NCI-H345 treated with DMSO at 0.1 percent for 48 hours (cell line): ENCODE data around the gene FTH1.
"Not testable (repeated sequence)": the region's sequence is repeated elsewhere in the genome, so short reads cannot be mapped to it uniquely, and the experiment has no call there.

Source experiments
- DNase-seq: peaks from one replicate; lab custom pipeline; 2025; ENCODE audit not compliant: unreplicated experiment; lab: John Stamatoyannopoulos, UW

The FTH1 gene

DNA sequence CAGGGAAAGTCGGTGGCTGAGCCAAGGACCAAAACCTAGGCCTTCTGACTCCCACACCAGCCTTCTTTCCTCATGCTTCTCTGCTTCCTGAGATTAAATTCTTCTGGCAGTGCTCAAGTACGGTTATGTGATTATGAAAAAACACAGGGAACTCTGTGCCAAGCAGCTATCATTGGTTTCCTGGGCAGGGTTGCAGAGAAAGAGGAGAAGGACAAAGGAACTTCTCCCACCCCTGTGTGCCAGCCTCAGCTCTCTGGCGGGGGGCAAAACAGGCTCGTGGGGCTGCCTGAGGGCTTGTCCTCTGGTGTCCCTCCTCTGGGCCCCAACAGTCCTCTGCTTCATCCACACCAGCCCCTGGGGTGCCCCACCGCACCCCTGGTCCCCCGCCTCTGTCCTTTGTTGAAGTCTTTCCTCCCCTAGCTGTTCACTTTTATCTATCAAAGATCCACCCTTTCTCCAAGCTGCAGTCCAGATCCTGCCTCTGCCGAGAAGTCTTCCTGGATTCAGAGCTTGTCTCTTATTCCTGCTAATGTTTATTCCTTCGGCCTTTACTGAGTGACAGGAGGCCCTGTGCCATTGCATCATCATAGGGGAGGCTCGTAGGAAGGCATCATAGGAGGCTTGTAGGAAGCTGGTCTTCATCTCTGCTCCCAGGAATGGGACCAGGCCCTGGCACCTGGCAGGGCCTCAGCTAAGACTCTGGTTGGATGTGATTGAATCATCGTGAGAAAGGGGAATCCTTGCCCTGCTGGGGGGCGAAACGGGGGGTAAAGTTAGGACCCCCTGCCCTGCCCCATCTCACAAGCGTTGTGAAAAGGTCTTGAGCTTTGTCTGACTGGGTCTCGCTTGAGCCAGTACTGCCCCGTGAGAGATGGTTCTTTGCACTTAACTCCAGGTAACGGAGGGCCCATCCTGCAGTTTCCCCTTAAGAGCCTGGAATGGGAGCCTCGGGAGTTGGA lies 11.5 kb upstream of the FTH1 start:
- DNase-seq = no peak

DNA sequence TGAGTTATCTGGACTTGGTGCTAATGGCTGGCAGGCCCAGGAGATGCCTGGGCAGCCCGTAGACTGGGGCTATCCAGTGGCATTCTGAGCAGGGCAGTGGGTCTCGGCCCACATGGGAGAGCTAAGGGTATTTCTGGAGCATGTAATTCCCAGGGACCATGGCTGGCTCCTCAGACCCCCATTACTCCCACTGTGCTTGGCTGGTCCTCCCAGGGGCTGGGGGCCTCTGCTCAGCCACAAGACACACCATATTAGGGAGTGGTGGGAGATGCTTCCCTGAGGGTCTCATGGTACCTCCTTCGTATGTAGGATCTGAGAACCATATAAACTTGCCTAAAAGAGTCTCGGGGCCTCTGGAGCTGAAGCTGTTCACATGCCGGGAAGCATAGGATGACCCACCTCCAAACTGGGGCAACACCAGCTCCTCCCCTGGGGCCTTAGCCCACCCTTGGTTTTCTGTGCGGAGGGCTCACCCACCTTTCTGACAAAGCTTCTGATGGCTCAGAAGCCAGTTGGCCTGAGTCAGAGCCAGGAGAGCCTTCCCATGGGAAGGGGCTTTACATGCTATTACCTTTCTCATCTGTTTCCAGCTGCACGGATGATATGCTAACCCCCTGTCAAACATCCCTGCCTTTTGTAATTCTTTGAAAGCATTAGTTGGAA lies 9.5 kb upstream of the FTH1 start:
- no peak for DNase-seq

DNA sequence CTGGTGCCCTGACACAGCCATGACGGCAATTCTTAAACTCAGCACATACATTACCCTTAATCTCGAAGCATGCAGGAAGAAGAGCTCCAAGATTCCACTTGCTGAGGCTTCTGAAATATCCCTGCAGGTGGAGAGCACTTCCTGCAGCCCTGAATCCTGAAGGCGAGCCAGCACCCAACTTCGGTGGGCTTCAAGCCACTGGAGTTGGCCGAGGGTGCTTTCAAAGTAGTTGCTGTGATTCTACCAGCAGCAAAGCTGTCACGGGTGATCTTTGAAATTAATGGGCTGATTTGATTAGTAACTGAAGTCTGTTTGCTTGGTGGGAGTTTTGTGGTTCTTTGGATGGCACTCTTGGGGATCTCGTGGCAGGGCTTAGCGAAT lies 9.0 kb upstream of the FTH1 start:
- DNase-seq = no peak

DNA sequence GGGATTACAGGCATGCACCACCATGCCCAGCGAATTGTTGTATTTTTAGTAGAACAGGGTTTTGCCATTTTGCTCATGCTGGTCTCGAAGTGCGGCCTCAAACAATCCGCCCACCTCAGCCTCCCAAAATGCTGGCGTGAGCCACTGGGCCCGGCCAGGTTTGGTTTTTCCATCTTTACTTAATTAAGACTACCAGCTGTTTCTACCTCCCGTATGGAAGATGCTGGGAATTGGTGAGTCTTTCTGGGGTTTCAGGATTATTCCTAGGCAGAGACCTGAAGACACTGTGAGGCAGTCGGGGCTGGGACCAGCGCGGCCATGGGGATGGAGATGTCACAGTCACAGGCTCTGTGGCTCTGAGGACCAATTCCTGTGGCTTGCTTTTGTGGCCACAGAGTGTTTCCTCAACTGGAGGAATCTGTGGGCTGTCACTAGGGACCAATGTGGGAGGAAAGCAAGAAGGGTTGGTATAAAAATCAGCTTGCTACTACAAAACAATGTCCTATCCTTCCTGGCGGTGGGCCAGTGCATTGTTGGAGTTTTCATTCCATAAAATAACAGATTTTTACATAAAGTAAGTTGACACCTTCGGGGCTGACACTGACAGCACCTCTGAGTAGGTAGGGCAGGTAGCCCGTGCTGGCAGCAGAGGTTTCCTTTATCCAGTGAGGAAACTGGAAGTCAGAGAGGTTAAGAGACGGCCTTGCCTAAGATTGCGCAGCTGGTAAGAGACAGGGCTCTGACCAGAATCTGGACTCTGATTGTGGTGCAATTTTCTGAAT lies 8.4 kb upstream of the FTH1 start:
- no peak for DNase-seq

DNA sequence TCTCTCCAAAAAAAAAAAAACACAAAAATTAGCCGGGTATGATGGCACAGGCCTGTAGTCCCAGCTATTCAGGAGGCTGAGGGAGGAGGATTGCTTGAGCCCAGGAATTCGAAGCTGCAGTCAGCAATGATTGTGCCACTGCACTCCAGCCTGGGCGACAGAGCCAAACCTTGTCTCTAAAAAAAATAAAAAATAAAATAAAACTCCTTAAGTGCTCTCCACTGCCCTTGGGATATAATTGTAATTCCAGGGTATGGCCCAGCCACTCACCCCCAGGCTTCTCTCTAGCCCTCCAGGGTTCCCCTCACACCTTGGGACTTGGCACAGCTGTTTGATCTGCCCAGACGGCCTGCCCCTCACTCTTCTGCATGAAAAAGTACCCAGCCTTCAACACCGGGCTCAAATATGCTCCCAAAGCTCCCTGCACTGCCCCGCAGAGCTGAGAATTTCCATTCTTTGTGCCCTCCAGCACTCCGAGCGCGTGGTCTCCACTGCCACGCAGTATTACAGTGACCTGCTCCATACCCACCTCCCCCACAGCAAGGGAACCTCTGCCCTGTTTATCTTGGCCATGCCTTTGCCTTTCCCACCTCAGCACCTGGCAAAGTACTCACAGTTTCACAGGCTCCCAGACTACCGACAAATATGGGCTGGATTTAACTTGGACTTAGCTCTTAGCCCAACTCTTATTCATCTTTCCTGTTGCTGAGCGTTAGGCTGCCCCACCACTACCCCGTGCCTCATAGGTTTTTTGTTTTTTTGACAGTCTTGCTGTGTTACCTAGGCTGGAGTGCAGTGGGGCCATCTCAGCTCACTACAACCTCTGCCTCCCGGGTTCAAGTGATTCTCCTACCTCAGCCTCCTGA lies 7.6 kb upstream of the FTH1 start:
- DNase-seq = no peak

DNA sequence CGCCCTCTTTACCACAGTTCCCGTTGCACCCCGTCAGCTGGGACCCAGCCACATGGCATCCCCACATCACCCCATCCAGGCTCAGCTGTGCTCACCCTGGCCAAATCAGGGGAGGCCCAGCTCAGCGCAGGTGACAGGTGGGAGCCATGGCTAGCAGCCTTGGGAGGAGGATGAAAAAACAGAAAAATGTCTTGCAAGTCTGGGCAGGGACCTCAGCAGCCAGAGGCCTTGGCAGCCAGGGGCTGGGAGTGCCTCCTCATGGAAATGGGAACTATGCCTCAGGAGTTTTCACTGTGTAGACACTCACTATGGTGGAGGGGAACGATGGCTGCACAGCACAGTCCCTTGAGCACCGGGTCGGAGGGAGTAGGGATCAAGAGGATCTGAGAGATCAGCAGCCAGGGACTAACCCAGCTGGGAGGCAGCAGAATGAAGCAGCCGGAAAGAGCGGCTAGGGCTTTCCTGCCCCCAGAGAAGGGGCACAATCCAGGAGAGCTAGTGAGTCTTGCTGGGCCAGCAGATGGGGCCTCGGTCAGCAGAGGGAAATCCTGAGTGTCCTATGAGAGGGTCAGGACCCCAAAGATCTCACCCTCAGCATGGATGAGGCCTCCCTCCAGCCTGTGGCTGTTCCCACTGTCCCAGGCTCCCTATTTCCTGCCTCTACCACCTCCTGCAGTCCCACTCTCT lies 6.2 kb upstream of the FTH1 start:
- no peak for DNase-seq

DNA sequence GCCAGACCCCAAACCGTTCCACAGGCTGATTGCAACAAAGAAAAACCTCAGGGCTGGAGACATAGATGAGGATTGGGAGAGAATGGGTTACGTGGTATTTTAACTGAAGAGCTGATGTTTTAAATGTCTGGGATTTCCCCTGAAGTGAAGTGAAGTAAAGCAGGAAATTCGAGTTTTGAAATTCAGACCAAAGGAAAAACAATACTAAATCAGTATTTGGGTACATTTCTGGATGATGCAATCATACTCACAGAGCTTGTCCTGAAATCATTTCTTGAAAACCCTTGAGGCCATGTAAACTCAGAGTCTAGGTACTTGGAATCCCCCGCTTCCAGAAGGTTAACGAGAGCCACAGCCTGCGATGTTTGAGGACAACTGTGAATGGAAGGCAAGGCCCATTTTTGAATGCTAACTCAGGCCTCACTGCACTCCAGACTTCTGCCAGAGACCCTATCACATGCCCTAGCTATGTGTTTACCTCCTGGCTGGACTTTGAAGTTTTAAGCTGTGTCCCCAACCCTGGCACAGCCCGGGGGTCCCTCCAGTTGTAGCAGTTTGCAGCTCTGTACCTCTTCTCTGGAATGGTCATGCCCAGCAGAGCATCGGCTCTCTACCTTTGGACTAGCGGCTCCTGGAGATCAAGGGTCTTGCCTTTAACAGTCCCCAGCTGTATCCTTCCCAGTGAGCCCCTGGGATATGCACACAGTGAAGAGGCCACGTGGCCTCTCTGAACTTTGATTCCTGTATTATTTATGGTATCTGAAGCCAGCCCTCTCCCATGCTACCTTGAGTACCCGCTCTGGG lies 5.4 kb upstream of the FTH1 start:
- no peak for DNase-seq

DNA sequence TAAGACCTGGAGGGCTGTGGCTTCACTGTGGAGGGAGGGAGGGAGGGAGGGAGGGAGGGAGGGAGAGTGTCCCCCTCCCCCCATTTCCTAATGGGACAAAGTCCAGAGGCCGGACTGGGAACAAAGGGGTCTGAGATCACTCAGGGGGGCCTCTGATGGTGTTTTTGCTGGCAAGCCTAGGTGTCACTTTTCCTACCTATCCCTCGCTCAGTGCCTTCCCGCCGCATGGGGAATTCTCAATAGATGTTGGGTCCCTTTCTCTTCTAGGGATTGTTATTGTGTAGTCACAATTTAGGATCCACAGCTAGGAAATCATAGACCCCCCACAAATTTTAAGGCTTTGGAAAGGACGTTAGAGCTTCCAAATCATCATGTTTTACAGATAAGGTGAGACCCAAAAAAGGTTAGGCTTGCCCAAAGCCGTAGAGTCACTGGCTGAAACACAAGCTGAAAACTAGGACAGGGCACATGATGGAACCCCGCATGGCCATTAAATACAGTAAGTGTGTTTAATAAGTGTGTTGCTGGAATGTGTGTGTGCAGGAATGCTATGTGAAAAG lies 4.8 kb upstream of the FTH1 start:
- no peak for DNase-seq

DNA sequence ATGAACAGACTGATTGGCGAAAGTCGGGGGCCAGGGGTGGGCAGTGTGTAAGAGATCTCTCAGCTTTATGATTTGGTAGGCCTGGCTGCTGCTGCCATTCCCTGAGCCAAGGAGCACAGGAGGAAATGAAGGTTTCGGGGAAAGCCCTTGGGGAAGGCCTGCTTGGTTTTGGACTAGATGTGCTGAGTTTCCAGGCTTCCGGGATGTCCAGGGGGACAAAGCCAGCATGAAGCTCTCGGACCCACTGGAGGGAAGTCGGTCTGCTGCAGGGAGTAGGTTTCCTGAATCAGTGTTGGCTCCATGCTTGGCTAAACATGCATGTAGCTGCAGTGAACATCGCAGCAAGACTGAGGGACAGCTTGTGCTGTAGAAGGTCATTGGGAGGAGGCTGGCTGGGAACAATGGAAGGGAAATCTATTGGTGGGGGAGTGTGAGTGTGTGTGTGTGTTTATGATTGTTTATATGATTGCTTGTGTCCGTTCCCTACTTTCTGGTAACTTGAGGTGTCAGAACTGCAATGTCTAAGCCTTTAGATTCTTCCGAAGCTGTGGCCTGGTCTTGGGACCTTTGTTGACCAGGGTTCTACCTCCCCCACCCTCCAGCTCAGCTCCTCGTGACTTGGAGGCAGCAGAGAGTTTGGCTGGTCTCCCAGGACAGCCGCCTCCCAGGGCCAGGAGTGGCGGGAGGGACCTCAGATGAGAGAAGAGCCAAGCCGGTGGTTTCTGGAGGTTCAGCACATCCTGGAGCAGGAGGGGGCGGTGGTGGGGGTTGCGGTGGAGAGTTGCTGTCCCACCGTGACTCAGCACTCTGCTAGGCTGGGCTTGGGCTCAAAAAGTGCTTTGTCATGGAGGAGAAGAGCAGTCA lies 4.0 kb upstream of the FTH1 start:
- peak; percentile 14 for DNase-seq

DNA sequence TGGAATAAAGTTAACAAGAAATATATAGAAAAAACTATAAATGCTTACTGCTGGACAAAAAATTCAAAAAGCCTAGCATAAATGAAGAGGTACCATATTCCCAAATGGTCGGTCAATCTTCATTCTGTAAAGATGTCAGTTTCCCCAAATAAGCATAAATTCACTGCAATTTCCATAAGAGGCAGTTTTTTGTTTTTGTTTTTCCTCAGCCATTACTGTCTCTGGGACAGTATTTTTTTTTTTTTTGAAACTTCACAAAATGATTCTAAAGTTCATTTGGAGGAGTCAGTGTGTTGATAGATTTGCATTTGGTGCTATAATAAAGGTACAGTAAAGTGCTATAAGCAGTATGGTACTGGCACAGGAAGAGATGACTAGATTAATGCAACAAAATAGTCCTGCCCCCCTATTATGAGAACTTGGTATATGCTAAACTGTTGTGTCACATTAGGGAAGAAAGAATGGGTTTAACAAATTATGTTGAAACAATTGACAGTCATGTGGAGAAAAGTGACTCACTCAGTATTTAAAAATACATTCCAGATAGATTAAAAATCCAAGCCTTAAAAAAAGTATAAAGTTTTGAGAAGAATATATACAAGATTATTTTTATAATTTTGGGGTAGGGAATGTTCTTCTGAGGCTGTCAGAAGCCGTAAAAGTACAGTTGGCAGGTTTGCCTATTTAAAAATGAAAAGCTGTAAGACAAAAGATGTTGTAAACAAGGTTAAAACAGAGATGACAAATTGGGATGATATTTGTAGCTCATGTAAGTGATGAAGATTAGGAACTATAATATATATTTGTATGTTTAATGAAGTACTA lies 2.6 kb upstream of the FTH1 start:
- no peak for DNase-seq

DNA sequence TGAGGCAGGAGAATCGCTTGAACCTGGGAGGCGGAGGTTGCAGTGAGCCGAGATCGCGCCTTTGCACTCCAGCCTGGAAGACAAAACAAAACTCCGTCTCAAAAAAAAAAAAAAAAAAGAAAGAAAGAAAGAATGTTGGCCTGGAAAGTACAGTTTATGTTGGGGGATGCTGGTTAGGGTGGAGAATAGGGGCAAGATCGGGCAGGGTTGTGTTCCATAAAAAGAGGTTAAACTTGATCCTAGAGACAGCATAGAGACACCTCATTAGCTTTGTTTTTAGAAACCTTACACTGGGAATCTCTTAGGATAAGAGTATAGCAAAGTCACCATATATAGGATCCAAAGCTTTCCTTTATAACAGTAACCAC lies 1.9 kb upstream of the FTH1 start:
- DNase-seq = no peak

DNA sequence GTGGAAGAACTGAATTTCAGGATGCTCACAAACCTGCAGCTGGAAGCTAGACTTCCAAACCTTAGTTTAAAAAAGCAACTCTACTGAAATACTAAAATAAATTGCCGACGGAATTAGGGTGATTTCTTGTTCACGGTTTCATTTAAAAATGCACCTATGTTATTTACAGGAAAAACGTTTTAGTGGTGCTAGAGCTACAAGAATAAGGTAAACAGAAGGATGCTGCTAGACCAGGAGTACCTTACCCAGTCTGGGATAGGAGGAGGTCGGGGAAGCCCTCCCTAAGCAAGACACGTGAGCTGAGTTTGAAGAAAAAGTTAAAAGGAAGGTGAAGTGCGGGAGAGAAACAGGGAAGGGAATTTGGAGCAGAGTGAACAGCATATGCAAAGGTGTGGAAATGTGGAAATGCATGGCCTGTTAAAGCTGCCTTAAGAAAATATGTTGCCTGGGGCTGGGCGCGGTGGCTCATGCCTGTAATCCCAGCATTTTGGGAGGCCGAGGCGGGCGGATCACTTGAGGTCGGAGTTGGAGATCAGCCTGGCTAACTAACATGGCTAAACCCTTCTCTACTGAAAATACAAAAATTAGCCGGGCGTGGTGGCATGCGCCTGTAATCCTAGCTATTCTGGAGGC lies 1.4 kb upstream of the FTH1 start:
- no peak for DNase-seq

DNA sequence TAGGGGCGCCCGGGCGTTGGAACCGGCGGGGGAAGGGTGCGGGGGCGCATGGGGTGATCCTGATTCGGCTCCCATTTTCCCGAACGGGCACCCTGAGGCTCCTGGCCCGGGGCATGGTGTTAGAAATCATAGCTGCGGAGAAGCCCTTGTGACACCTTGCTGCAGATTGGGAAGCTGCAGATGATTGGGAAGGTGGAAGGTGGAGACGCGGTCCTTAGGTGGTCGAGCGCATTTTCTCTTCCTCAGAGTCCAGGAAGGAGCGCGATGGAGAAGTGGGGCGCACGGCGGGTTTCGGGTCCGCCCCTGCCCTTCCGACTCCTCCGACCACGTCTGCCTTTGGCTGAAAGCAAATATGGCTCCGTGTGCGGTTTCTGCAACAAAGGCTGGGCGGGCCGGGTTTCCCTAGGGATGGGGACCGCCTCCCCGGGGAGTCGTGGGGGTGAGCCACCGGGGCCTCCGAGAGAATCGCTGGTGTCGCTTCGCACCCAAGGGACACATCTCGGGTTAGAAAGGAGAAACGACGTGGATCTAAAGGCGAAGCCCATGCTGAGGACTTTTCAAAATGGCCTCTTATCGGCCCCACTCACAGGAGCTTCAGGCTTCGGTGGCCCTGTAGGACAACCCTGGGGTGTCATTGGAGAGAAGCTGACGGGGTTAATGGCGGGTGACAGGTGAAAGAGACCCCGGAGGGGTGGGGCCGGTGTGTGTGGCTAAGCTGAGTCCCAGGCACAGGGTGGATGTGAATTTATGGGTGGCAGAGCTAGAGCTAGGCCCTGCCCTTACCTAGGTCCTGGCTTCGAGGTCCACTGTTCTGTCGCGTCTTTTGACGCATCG lies 707 bp upstream of the FTH1 start:
- peak; percentile 33 for DNase-seq

DNA sequence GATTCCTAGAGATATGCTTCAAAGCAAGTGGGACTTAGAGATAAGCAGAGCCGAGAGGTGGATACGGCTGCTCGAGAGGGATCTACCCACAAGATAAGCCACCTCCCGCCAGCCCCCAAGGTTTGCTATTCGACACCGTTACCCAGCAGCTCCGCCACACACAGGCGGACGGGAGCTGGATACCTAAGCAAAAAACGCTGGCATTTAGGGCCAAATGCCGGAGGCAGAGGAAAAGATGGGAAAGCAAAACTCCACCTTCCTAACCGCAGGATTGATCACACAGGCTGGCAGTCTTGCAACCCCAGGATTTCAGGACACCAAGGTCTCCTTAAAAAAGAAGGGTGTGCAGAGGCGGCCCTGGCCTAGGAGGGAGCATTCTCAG lies 709 bp downstream of the FTH1 start:
- no peak for DNase-seq

DNA sequence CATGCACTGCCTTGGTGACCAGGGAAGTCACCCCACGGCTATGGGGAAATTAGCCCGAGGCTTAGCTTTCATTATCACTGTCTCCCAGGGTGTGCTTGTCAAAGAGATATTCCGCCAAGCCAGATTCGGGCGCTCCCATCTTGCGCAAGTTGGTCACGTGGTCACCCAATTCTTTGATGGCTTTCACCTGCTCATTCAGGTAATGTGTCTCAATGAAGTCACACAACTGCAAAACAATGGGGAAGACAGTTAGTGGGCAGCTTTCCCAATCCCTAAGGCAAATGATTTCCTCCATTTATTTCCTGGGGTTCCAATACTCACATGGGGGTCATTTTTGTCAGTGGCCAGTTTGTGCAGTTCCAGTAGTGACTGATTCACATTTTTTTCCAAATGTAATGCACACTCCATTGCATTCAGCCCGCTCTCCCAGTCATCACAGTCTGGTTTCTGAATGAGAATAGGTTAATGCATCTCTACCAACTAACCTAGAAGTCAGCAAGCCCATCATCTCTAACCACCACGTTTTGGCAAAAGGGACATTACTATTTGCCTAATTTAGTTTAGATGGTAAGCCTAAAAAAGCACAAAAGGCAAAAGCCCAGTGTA lies 2.7 kb downstream of the FTH1 start:
- DNase-seq = not testable (repeated sequence)
